ENCODE data around the gene JMJD1C.

DNA sequence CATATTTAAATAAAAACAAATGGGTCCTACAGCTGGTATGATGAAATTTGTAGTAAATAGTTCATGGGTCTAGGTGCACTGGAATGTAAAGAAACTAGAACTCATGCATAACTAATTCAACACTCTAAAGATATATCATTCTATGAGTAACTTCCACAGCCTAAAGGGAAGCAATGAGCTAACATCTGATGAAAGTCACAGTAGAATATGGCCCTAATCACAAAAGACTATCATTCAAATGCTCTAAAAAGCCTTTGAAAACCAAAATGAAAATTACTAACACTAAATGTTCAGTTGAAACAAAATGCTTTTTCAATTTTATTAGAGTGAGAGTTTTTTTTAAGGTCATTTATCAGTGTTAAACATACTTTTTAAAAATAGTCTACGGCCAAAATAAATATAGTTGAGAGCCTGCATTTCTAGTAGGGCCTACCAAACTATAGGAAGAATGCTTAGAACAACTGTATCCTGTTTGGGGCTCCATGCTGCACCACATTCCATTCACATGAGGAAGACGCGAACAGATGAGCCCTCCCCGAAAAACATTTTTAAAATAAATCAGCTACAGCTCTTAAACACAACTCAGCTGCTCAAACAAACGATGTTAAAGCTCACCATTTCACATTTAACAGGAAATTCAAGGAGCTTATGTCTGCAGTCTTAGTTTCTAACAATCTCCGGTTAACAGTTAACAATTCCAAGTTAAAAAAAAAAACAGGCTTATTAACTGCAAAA is 198.2 kb downstream of the JMJD1C start:
- TF ChIP-seq CTCF (IDR thresholded peaks at IDR 0.05) = no peak
- no peak for TF ChIP-seq POLR2A (IDR thresholded peaks at IDR 0.05)
